B cell (primary cell): ENCODE measurements around the gene SHH. TPM values are rescaled to one million over a fixed set of nuclear protein-coding genes. Genes with fewer than 3 reads are reported as not detected.

ENCODE experiments used
- ATAC-seq: fragments of 200-7000 bp; cut with Tn5 transposase; one replicate; pipeline ENCODE4 v1.10.0; 2021; ENCODE audit warnings: low read depth, mild to moderate bottlenecking, moderate number of reproducible peaks, moderate library complexity
- CTCF ChIA-PET: fragments of 350-600 bp; sonication (Branson Sonifier 250); formaldehyde crosslinking; loops from one replicate; lab custom pipeline; 2021; ENCODE audit warnings: antibody characterized with exemption, inconsistent platforms; lab: Charles Lee
- POLR2A ChIA-PET: fragments of 350-600 bp; sonication (Branson Sonifier 250); formaldehyde crosslinking; loops from one replicate; lab custom pipeline; 2021; ENCODE audit warnings: antibody characterized with exemption; lab: Charles Lee
- DNase-seq: peaks from one replicate; pipeline ENCODE4 v3.0.0; 2013
- H2AFZ ChIP-seq: 2 replicates; pipeline ENCODE4 v1.6.1; 2012; ENCODE audit warnings: mild to moderate bottlenecking, low read depth, low read length; ENCODE audit not compliant: insufficient read depth, poor library complexity, severe bottlenecking
- H3K27ac ChIP-seq, 2 donors: 1 replicate in 1 of 2; 2 replicates in 1 of 2; pipeline ENCODE4 v1.5.1; 2012 to 2013; ENCODE audit warnings: low read length in 2 of 2, mild to moderate bottlenecking in 2 of 2, moderate library complexity in 1 of 2
- H3K27me3 ChIP-seq, 4 experiments: fragments of 200-600 bp in 1 of 4; sonication (generic) in 1 of 4; replicated peaks in 1 of 4; 1 replicate in 2 of 4; 2 replicates in 2 of 4; pipeline versions ENCODE4 v1.6.1 to v1.7.0; 2013 to 2016; ENCODE audit warnings: low read length in 3 of 4, mild to moderate bottlenecking in 2 of 4, mixed read lengths in 1 of 4, moderate library complexity in 1 of 4; ENCODE audit not compliant: insufficient read depth in 4 of 4, control insufficient read depth in 3 of 4; ENCODE audit errors: control extremely low read depth in 1 of 4
- H3K36me3 ChIP-seq, 2 experiments: replicated peaks in 1 of 2; 1 replicate in 1 of 2; 2 replicates in 1 of 2; pipeline versions ENCODE4 v1.6.1 to v1.7.1; 2013; ENCODE audit warnings: low read length in 1 of 2; ENCODE audit not compliant: insufficient read depth in 2 of 2, control insufficient read depth in 1 of 2; ENCODE audit errors: control extremely low read depth in 1 of 2, extremely low read depth in 1 of 2
- H3K4me1 ChIP-seq, 2 donors: fragments of 200-600 bp in 1 of 2; sonication (generic) in 1 of 2; 1 replicate in 1 of 2; 2 replicates in 1 of 2; pipeline versions ENCODE4 v1.5.1 to v1.6.1; 2013 to 2017; ENCODE audit warnings: low read length in 2 of 2; ENCODE audit not compliant: control insufficient read depth in 2 of 2, insufficient read depth in 2 of 2
- H3K4me2 ChIP-seq: replicated peaks from 2 replicates; pipeline ENCODE3; 2012; ENCODE audit warnings: mild to moderate bottlenecking, low read depth, low read length; ENCODE audit not compliant: poor library complexity, severe bottlenecking
- H3K4me3 ChIP-seq, 5 experiments: fragments of 200-600 bp in 1 of 5; sonication (generic) in 1 of 5; 1 replicate in 3 of 5; 2 replicates in 2 of 5; pipeline versions ENCODE4 v1.5.1 to v1.7.0; 2011 to 2016; ENCODE audit warnings: low read length in 4 of 5, mild to moderate bottlenecking in 4 of 5, low read depth in 2 of 5, control low read depth in 1 of 5, moderate library complexity in 1 of 5; ENCODE audit not compliant: insufficient read depth in 1 of 5; ENCODE audit errors: control extremely low read depth in 1 of 5, extremely low read depth in 1 of 5
- H3K79me2 ChIP-seq: fragments of 200-600 bp; sonication (generic); one replicate; pipeline ENCODE4 v1.6.0; 2016; ENCODE audit warnings: low read length; ENCODE audit not compliant: control insufficient read depth, insufficient read depth
- H3K9ac ChIP-seq: fragments of 200-600 bp; sonication (generic); 2 replicates; pipeline ENCODE4 v1.6.1; 2017; ENCODE audit warnings: mild to moderate bottlenecking, low read length, moderate library complexity
- H3K9me3 ChIP-seq, 3 donors: one replicate each; pipeline versions ENCODE4 v1.6.1 to v1.7.1; 2013; ENCODE audit warnings: low read length in 2 of 3; ENCODE audit not compliant: control insufficient read depth in 2 of 3, insufficient read depth in 1 of 3; ENCODE audit errors: control extremely low read depth in 1 of 3
- H4K20me1 ChIP-seq: 2 replicates; pipeline ENCODE4 v1.6.0; 2012; ENCODE audit warnings: mild to moderate bottlenecking, low read length; ENCODE audit not compliant: insufficient read depth, control insufficient read depth, poor library complexity, severe bottlenecking
- H3K27ac Mint-ChIP-seq: one replicate; pipeline ENCODE4 v1.8.0; 2021; ENCODE audit warnings: mixed read lengths
- H3K27me3 Mint-ChIP-seq: one replicate; pipeline ENCODE4 v1.8.0; 2021; ENCODE audit warnings: mixed read lengths
- H3K4me1 Mint-ChIP-seq: one replicate; pipeline ENCODE4 v1.8.0; 2021; ENCODE audit warnings: mixed read lengths
- H3K4me3 Mint-ChIP-seq: one replicate; pipeline ENCODE4 v1.8.0; 2021; ENCODE audit warnings: mixed read lengths
- H3K9me3 Mint-ChIP-seq: one replicate; pipeline ENCODE4 v1.8.0; 2022; ENCODE audit warnings: mixed read lengths; ENCODE audit not compliant: insufficient read depth
- EZH2 ChIP-seq: IDR thresholded peaks from 2 replicates; pipeline ENCODE4 v1.6.1; 2012; ENCODE audit warnings: borderline replicate concordance, low read depth, mild to moderate bottlenecking, moderate library complexity, low read length; ENCODE audit not compliant: insufficient read depth, poor library complexity, severe bottlenecking
- WGBS: methylation state at CpG from one replicate; pipeline ENCODE4 v1.1.5; 2013; ENCODE audit warnings: missing lambda C conversion rate; ENCODE audit not compliant: insufficient coverage; 5-methylcytosine and 5-hydroxymethylcytosine counted together
- intact Hi-C: fragments of 100-400 bp; cut with micrococcal nuclease; formaldehyde crosslinking; loops from one replicate; pipeline ENCODE4 v1.10.0; 2022
- polyA plus RNA-seq: library from polyadenylated mRNA; depleted of rRNA; stranded (reverse); fragments of >200 nt; gene quantifications from 2 replicates; pipeline ENCODE4 v1.2.3, GENCODE V29; 2012
- total RNA-seq, 2 donors: library from RNA; stranded (reverse); fragments of 120-200 nt in 1 of 2; gene quantifications; 1 replicate in 1 of 2; 2 replicates in 1 of 2; pipeline versions ENCODE4 v1.2.3 to v1.2.4, GENCODE V29; 2013 to 2022
- TF ChIP-seq, protein P1 (sequence below): fragments of 200-600 bp; IDR thresholded peaks from one replicate; pipeline ENCODE4 v1.8.0; 2022; ENCODE audit warnings: antibody characterized with exemption, mild to moderate bottlenecking

Gene SHH
- total and polyA plus RNA-seq, 2 donors (not counting 1 experiment from before 2014, with no cell fraction given): not detected

- no peaks in the 10 kb centered on the region for H3K9me3 Mint-ChIP-seq
- H3K4me1 ChIP-seq: peaks cover 22 to 26% of the 10 kb centered on the region in 2 donors
- no peak overlapping the region for H3K27ac Mint-ChIP-seq
- intact Hi-C loops: loop anchor here (5.0 kb wide), 1 partner anchor 36 kb away; no protein-coding TSS in a partner anchor
- no peaks in the 10 kb centered on the region for H3K27me3 Mint-ChIP-seq
- H3K4me3 Mint-ChIP-seq: no peak overlapping the region
- H3K27ac ChIP-seq: no peak overlapping the region
- peaks cover 60% of the 10 kb centered on the region for H3K4me1 Mint-ChIP-seq
- H3K4me3 ChIP-seq: no peak overlapping the region
- no peaks in the 10 kb centered on the region for H3K27me3 ChIP-seq
- DNase-seq (no peak), ATAC-seq (no peak)
- TF ChIP-seq EZH2: no peak
- TF ChIP-seq, protein P1, sequence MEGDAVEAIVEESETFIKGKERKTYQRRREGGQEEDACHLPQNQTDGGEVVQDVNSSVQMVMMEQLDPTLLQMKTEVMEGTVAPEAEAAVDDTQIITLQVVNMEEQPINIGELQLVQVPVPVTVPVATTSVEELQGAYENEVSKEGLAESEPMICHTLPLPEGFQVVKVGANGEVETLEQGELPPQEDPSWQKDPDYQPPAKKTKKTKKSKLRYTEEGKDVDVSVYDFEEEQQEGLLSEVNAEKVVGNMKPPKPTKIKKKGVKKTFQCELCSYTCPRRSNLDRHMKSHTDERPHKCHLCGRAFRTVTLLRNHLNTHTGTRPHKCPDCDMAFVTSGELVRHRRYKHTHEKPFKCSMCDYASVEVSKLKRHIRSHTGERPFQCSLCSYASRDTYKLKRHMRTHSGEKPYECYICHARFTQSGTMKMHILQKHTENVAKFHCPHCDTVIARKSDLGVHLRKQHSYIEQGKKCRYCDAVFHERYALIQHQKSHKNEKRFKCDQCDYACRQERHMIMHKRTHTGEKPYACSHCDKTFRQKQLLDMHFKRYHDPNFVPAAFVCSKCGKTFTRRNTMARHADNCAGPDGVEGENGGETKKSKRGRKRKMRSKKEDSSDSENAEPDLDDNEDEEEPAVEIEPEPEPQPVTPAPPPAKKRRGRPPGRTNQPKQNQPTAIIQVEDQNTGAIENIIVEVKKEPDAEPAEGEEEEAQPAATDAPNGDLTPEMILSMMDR: no peak
- peaks cover 93% of the 10 kb centered on the region for H3K79me2 ChIP-seq
- peaks cover 2 to 18% of the 10 kb centered on the region in 2 experiments for H3K36me3 ChIP-seq
- no peak overlapping the region for H2AFZ ChIP-seq
- CTCF ChIA-PET: interaction anchor here (0.7 to 3.7 kb wide), 4 partner anchors 9 to 225 kb away, joined by 3 to 11 read pairs (median 3); no protein-coding TSS in a partner anchor
- H3K9me3 ChIP-seq: no peaks in the 10 kb centered on the region
- H4K20me1 ChIP-seq: peaks cover 92% of the 10 kb centered on the region
- POLR2A ChIA-PET: no interaction called here
- H3K4me2 ChIP-seq: no peak overlapping the region
- no peak overlapping the region for H3K9ac ChIP-seq
- WGBS: 98% methylated on average over 10 of the region's 10 CpGs
Observed at GRCh38 chr7:155758348-155758747, 53.9 kb downstream of the SHH start.

GRCh38 chr7:155756322-155756721, 55.9 kb downstream of the SHH start:
- Histone ChIP-seq H3K27ac (peak overlapping the region in 1 of 2 donors; percentile 38), H3K4me3 (no peak overlapping the region), H3K4me2 (peak overlapping the region; percentile 37), H3K36me3 (peaks cover 2 to 18% of the 10 kb centered on the region in 2 experiments), H3K9ac (no peak overlapping the region), H2AFZ (no peak overlapping the region), H3K4me1 (peaks cover 31 to 37% of the 10 kb centered on the region in 2 donors), H3K9me3 (no peaks in the 10 kb centered on the region), H3K27me3 (no peaks in the 10 kb centered on the region), H4K20me1 (peaks cover 91% of the 10 kb centered on the region), H3K79me2 (peaks cover 92% of the 10 kb centered on the region)
- Mint-ChIP-seq H3K4me1 (peaks cover 65% of the 10 kb centered on the region), H3K27me3 (no peaks in the 10 kb centered on the region), H3K9me3 (no peaks in the 10 kb centered on the region), H3K4me3 (peak overlapping the region; percentile 77), H3K27ac (peak overlapping the region; percentile 91)
- ChIA-PET CTCF (interaction anchor here (1.0 to 3.7 kb wide), 3 partner anchors 10 to 157 kb away, joined by 3 to 11 read pairs (median 4); no protein-coding TSS in a partner anchor), POLR2A (no interaction called here)
- intact Hi-C loops: loop anchor here (5.0 kb wide), 1 partner anchor 34 kb away; no protein-coding TSS in a partner anchor
- peak; percentile 47 for DNase-seq
- 65% methylated on average over 7 of the region's 9 CpGs for WGBS
- ATAC-seq: peak; percentile 62
- TF ChIP-seq EZH2: no peak
- TF ChIP-seq, protein P1: no peak
